Testis (tissue), 3 donors: ENCODE measurements around the gene ATP10A. TPM values are rescaled to one million over a fixed set of nuclear protein-coding genes. Genes with fewer than 3 reads are reported as not detected.

Source experiments
- DNase-seq: peaks from one replicate; pipeline ENCODE4 v3.0.0-alpha.2; 2019
- H3K27ac ChIP-seq, 2 donors: fragments of 200-600 bp; sonication (generic); one replicate each; pipeline ENCODE4 v1.5.1; 2019
- H3K27me3 ChIP-seq: fragments of 200-600 bp; sonication (generic); one replicate; pipeline ENCODE4 v1.5.1; 2019
- H3K36me3 ChIP-seq: fragments of 200-600 bp; sonication (generic); one replicate; pipeline ENCODE4 v1.5.1; 2017; ENCODE audit warnings: low read depth; ENCODE audit errors: missing control alignments
- H3K4me1 ChIP-seq: fragments of 200-600 bp; sonication (generic); one replicate; pipeline ENCODE4 v1.5.1; 2019
- H3K4me3 ChIP-seq, 2 donors: fragments of 200-600 bp; sonication (generic); one replicate each; pipeline ENCODE4 v1.5.1; 2017 to 2019
- H3K9me3 ChIP-seq: fragments of 200-600 bp; sonication (generic); one replicate; pipeline ENCODE4 v1.5.1; 2017
- POLR2A ChIP-seq: fragments of 450-650 bp; IDR thresholded peaks from one replicate; pipeline ENCODE4 v1.6.1; 2017; ENCODE audit warnings: antibody characterized with exemption, mild to moderate bottlenecking, moderate library complexity
- WGBS, 2 donors: methylation state at CpG; one replicate each; pipeline ENCODE4 v1.1.5; 2018; 5-methylcytosine and 5-hydroxymethylcytosine counted together
- intact Hi-C: fragments of 100-400 bp; cut with DNase I; formaldehyde crosslinking; loops from one replicate; pipeline ENCODE4 v1.15.1; 2023; ENCODE audit warnings: low total_unique reads
- polyA plus RNA-seq: library from polyadenylated mRNA; stranded (reverse); fragments of 350-450 nt; fragmentation: Illumina TruSeq; extraction: RNeasy Lipid Tissue Mini Kit (QIAGEN cat#74804); gene quantifications from one replicate; pipeline ENCODE4 v1.2.3, GENCODE V29; 2014; ENCODE audit warnings: low read depth, low replicate concordance; ENCODE audit not compliant: insufficient read depth
- total RNA-seq, 2 donors: library from RNA; depleted of rRNA; stranded (reverse); fragments of >200 nt; gene quantifications; one replicate each; pipeline ENCODE4 v1.2.3, GENCODE V29; 2016
- TF ChIP-seq, protein P1 (sequence below), 3 experiments: fragments of 450-650 bp in 2 of 3; fragments of 200-600 bp in 1 of 3; sonication (generic) in 1 of 3; IDR thresholded peaks; one replicate each; pipeline ENCODE4 v1.5.1; 2016 to 2019; ENCODE audit warnings: antibody characterized with exemption in 3 of 3, mild to moderate bottlenecking in 2 of 3, moderate library complexity in 1 of 3

Gene ATP10A
- total and polyA plus RNA-seq, 3 donors from 2014 or later, result 13.6 to 26.5 (median 22.8) TPM

DNA sequence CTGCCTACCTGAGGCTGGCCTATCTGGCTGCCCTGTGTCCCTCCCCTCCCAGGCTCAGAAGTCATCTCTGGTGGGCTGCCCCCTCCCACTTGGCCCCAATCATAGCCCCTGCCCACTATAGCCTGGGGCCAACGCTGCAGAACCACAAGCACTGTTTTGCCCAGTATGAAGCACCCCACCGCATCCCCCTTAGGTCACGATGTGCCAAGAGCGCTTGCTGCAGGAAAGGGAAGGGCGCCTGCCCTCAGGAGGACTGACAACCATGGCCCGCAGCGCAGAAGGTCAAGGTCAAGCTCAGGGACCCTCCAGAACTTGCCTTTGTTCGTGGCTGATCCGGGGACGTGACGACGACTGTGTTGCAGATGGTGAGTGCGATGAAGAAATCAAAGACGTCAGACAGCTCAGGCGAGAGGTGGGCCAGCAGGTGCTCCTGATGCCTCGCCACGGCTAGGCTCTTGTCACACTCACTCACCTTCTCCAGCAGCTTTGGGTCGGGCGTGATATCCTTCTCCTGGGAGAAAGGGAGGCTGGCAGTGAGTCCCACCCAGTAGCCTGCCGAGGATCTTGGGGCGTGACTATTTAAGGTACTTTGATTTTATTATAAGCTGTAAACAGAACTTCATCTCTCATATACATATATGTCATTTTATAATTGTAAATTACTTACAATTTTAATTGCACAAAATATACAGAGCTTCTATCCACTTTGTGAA, 146.6 kb downstream of the ATP10A start:
- no peaks in the 10 kb centered on the region for H3K36me3 ChIP-seq
- no peaks in the 10 kb centered on the region for H3K4me1 ChIP-seq
- no peak for DNase-seq
- H3K27ac ChIP-seq, result no peak overlapping the region
- intact Hi-C loops, result no loop called here
- H3K27me3 ChIP-seq, result no peaks in the 10 kb centered on the region
- no peak for TF ChIP-seq POLR2A
- TF ChIP-seq, protein P1, sequence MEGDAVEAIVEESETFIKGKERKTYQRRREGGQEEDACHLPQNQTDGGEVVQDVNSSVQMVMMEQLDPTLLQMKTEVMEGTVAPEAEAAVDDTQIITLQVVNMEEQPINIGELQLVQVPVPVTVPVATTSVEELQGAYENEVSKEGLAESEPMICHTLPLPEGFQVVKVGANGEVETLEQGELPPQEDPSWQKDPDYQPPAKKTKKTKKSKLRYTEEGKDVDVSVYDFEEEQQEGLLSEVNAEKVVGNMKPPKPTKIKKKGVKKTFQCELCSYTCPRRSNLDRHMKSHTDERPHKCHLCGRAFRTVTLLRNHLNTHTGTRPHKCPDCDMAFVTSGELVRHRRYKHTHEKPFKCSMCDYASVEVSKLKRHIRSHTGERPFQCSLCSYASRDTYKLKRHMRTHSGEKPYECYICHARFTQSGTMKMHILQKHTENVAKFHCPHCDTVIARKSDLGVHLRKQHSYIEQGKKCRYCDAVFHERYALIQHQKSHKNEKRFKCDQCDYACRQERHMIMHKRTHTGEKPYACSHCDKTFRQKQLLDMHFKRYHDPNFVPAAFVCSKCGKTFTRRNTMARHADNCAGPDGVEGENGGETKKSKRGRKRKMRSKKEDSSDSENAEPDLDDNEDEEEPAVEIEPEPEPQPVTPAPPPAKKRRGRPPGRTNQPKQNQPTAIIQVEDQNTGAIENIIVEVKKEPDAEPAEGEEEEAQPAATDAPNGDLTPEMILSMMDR (IDR thresholded peaks at IDR 0.05), result no peak
- no peak overlapping the region for H3K4me3 ChIP-seq
- no peaks in the 10 kb centered on the region for H3K9me3 ChIP-seq
- 93 to 94% methylated on average over 19 to 21 of the region's 21 CpGs for WGBS, 2 donors

DNA sequence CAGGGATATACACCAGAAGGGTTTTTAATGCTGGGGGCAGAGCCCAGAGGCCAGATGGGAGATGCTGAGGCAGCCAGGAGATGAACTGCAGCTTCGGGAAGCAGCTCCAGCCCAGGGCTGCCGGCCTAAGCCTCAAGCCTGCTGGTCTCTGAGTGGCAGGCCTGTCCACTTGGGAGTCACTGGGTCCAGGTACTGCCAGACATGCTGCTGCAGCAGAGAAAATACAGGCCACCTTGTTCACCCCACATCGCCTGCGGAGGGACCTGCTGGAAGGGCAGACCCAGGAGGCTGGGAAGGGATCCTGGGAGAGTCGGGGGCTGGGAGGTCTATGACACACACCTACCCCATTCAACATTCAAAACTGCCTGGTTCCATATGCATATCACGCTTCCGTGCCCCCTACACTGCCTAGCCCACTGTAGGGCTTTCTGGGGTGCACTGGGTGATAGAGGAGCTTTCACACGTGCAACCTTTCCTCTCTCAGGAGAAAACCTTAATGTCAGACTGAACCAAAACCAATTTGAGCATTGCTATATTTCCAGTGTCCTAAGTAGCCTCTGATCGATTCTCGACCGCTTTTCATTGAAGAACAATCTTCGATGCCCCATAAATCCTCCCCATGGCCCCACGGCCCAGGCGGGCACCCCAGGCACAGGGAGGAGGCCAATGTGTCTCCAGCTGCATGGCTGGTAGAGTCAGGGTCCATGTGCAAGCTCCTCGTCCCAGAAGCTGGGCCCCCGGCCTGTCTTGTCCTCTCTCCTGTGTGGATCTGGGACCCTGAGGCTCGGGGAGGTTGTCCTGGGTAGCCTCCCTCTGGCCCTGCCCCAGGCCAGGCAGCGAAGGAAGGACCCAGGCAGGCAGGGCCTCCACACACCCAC, 147.4 kb downstream of the ATP10A start:
- TF ChIP-seq POLR2A, result no peak
- TF ChIP-seq, protein P1 (IDR thresholded peaks at IDR 0.05), result no peak
- no peak overlapping the region for H3K27ac ChIP-seq
- H3K9me3 ChIP-seq, result no peaks in the 10 kb centered on the region
- H3K4me1 ChIP-seq, result no peaks in the 10 kb centered on the region
- no peak for DNase-seq
- no peaks in the 10 kb centered on the region for H3K27me3 ChIP-seq
- 92 to 93% methylated on average over 14 to 18 of the region's 18 CpGs for WGBS, 2 donors
- H3K4me3 ChIP-seq, result no peak overlapping the region
- intact Hi-C loops, result no loop called here
- no peaks in the 10 kb centered on the region for H3K36me3 ChIP-seq

DNA sequence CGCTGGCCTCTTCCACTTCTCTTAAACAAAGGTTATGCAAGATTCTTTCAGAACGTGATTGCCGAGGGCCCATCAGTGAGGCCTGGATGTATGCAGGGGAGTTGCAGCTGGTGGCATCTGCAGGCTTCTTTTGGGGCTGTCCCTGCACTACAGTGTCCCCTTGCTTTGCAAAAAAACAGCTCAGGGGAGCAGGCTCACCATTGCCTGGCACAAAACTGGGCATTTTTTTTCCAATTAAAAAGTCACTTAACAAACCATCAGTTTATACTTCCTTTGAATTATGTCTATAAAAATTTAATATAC, 148.6 kb downstream of the ATP10A start:
- no peaks in the 10 kb centered on the region for H3K4me1 ChIP-seq
- DNase-seq, result no peak
- no peaks in the 10 kb centered on the region for H3K27me3 ChIP-seq
- no peaks in the 10 kb centered on the region for H3K36me3 ChIP-seq
- no peak overlapping the region for H3K4me3 ChIP-seq
- TF ChIP-seq, protein P1 (IDR thresholded peaks at IDR 0.05), result no peak
- TF ChIP-seq POLR2A, result no peak
- WGBS, 2 donors, result 45 to 82% methylated on average over 3 of the region's 3 CpGs
- H3K27ac ChIP-seq, result no peak overlapping the region
- intact Hi-C loops, result no loop called here
- no peaks in the 10 kb centered on the region for H3K9me3 ChIP-seq

DNA sequence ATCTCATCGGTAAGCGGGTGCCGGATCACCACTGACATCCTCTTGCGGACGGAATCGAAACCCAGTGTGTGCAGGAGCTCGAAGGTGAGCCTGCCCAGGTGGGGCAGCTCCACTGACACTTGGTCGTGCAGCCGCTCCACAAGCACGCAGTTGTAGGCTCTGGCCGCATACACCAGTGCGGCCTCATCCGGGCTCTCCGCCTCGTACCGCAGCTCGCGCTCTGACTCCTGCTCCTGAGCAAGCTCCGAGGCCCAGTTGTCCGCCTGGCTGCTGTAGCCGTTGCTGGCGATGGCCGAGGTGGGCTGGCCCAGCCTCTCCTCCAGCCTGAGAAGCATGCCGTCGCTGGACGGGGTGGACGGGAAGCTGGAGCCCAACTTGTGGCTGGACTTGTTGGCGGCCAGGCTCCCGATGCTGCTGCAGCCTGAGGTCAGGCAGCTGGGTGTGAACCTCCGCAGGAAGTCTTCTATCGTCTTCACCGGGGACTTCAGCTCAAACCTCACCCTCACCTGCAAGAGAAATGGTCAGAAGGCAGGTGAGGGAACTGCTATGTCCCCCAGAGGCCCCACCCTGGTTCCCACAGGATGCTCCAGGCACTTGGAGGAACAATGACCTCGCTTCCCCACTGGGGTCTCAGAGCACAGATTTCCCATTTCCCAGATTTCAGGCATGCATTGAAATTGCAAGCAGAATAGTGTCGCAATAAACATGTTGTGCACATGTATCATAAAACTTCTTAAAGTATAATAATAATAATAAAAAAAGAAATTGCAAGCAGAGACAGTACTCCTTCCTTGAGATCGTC, 149.2 kb downstream of the ATP10A start:
- intact Hi-C loops, result no loop called here
- DNase-seq, result no peak

More for the DNA sequence above, 149.2 kb downstream of the ATP10A start:
- no peaks in the 10 kb centered on the region for H3K36me3 ChIP-seq
- H3K4me3 ChIP-seq, result no peak overlapping the region
- no peaks in the 10 kb centered on the region for H3K4me1 ChIP-seq
- no peaks in the 10 kb centered on the region for H3K9me3 ChIP-seq
- H3K27ac ChIP-seq, result no peak overlapping the region
- H3K27me3 ChIP-seq, result no peaks in the 10 kb centered on the region
- TF ChIP-seq, protein P1 (IDR thresholded peaks at IDR 0.05), result no peak
- no peak for TF ChIP-seq POLR2A
- WGBS, 2 donors, result 81 to 87% methylated on average over 5 to 35 of the region's 35 CpGs
